Measurements from ENCODE around the gene TTI1.

TTI1 gene

DNA sequence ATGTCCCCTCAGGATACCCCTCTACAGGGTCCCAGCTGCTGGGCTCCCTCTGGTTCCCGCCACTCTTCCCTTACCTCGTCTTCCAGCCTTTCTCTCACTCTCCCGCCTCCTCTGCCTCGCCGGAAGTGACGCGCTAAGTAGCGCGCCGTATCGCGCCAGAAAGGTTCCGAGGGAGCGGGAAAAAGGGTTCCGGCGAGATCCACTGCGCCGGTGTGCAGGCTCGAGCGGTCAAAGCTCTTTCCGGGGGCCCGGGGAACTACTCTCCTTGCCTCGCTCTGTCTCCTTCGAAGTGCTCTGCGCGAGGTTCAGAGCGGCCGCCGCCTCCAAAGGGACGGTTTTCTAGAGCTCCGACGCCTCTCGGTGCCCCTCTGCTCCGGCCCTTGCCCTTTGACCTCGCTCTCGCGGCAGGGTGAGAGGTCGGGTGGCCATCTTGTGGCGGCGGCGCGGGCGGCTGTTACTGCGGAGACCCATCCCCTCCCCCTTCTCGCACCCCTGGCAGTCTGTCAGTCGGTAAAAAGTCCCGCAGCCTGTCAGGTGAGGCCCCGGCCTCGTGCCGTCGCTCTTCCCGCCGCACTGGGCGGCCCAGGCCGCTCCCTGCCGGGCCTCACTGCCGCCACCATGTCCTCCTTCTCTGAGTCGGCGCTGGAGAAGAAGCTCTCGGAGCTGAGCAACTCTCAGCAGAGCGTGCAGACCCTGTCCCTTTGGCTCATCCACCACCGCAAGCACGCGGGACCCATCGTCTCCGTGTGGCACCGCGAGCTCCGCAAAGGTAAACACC is at the start of gene TTI1, which contains the start of gene RPRD1B:
Gene TTI1 (minus strand): TSS at position 127 of the 778 bp plus-strand sequence. CDS start 19,640 bp downstream, outside the sequence.
Gene RPRD1B (plus strand): TSS at position 417 of the 778 bp plus-strand sequence. CDS start 202 bp downstream, at position 619.
- DNase-seq = peak; percentile 90

DNA sequence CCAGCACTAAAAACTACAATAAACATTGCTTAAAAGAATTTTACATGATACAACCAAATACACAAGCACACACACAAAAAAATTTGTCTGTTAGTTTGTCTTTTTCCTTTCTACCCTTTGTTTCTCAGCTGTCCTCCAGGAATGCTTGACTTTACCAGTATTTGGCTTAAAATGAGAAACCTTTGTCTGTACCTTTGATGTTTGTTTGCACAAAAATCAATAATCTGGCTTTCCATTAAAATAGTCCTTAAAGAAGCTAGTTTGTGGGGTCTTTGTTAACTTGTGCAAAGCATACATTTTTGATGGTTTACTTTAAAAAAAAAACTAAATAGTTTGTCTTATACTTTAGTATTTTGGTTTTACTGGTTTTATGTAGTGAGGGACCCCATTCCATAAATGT is 49.6 kb upstream of the TTI1 start:
- no peak for DNase-seq

DNA sequence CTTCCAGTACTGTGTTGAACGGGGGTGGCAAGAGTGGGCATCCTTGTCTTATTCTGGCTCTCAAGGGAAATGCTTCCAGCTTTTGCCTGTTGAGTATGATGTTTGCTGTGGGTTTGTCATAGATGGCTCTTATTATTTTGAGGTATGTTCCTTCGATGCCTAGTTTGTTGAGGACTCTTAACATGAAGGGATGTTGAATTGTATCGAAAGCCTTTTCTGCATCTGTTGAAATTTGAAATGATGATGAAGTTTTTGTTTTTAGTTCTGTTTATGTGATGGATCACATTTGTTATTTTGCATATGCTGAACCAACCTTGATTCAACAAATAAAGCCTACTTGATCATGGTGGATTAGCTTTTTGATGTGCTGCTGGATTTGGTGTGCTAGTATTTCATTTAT is 48.3 kb upstream of the TTI1 start:
- DNase-seq = no peak

DNA sequence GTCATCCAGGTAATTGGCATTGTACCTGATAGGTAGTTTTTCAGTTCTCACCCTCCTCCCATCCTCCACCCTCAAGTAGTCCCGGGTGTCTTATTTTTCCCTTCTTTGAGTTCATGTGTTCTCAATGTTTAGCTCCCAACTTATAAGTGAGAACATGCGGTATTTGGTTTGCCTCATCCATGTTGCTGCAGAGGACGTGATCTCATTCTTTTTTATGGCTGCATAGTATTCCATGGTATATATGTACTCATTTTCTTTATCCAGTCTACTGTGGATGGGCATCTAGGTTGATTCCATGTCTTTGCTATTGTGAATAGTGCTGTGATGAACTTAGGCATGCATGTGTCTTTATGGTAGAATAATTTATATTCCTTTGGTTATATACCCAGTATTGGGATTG is 46.1 kb upstream of the TTI1 start:
- DNase-seq = no peak

DNA sequence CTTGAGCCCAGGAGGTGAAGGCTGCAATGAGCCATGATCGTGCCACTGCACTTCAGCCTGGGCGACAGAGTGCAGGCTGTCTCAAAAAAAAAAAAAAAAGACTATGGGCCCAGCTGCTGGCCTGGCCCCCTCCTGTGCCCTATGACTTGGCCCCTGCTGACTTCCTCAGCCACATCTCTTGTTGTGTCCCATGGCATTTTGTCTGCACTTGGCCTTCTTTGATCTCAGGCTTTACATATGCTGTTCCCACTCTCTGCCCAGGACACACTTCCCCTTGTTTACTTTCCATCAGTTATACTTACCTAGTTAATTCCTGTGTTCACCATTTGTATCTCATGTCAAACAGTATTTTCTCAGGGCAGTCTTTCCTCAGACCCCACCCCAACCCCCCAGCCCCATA is 44.8 kb upstream of the TTI1 start:
- no peak for DNase-seq

DNA sequence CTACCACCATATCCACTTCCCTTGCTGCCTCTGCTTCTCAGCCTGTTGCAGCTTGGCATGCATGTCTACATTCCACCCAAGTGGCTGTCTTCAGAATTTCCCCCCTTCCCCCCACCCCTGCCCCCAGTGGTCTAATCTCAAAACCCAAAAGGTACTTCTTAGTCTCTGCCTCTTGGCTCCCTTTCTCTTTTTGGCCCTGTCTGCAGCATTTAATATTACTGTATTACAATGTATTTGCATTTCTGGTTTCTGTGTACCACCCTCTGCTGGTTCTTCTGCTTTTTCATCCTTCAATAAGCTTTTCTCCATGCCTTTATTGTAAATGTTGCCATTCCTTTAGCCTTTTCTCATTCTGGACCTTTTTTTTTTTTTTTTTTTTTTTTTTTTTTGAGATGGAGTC is 43.3 kb upstream of the TTI1 start:
- no peak for DNase-seq

DNA sequence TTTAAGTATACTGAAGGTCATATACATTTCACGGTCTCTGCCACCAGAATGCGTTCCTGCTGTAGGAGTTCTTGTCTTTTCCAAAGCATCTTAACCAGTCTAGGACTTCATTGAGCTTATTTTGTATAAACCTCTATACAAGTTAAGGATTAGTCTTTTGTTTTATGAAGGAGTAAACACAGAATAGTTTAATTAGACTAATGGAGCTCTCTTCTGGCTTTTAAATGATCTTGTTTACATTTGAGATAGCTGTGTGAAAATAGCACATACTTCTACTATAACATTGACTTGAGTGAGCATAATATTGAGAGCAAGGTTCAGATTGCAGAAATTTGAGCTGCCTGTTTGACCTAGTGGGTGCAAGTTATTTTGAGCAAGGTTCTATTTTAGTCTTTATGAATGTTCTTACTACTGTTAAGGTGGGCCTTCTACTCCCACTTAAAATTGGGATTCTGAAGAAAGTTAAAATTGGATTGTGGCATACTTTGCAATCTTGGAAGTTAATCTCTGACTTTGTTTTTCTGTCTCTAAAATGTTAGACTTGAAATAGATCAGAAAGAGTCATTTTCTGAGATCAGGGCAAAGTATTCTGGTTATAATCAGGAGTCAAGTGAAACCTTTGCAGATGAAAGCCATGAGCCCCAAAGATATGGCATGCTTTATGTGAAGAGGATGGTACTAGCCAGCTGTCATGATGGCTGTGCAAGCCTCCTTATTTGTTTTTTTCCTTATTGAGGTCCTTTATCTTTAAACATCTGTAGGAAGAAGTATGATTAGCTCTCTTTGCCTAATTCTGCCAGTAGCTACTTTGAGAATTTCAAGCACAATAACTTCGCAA is 42.1 kb upstream of the TTI1 start:
- DNase-seq = no peak

DNA sequence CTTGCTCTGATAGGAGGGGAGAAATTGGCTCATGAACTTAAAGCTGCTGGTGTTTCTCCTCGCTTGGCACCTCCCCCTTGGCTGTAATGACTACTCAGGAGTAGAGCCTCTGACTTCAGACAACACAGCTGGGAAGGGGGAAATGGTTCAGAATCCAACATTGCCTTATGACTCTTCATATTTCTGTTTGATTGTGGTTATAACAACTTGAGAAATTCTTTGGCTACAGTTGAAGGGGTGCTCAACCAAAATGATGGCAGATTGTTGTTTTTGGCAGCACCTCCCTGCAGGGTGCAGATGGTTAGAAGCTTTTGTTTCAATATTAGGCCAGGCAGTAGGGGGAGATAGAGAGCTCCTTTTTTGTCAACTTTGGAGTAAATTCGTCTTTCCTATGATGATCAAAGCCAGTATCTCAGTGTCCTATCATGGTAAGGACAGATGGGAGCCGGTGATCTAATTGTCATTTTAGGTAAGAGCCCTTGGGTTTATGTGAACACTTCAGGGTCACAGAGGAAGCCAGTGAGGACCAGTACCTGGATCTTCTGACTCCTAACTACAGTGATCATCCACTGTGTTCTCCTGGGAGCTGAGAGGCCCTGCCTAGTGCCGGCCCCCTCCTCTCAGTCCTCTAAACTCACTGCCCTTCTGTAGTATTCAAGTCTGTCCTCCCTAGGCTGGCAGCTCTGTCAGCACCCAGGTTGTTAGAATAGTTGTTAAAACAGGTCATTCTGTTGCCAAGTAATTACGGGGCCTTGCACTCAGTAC is 40.2 kb upstream of the TTI1 start:
- no peak for DNase-seq

DNA sequence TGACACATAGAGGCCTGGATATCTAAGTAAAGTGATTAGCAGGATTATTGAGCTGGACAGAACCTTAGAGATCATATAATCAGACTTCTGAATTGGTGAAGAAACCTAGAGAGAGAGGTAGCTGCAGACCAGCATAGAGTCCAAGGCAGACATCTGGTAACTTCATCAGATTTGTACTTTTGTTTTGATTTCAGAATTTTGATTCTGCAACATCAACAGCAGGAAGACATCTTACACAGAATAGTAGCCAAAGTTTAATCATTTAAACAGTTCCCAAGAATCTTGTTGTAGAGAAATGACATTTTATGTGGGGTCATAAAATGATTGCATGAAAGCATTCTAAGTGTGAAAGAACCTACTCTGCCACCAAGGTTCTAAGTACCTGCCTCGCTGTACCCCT is 39.6 kb upstream of the TTI1 start:
- DNase-seq = no peak

DNA sequence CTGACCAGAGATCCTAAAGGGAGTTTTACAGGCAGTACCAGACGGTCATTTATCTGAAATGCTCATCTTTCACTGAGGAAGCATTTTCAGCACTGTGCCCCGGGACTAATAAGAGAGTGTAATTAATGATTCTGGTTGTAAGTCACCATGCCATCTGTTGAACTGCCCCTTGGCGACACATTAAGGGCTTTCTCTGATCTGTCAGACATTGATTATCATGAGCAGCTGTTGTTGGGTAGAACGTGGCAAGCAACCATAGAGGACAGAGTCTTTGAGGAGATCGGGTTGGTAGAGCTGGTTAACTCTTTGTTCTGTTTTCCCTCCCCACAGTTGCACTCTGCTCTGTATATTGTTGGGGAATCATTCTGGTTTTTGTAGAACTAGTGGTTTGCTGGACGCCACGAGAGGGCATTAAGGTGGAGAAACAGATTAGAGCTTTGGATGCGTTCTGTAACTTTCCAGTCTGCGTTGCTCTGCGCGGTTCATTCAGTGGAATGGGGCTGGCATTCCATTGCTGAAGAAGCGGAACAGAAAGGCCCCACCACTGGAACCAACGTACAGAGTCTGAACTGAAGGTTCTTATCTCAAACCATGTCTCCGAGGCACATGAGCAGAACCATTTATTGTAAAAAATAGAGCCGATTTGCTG is 34.6 kb upstream of the TTI1 start:
- DNase-seq = no peak

DNA sequence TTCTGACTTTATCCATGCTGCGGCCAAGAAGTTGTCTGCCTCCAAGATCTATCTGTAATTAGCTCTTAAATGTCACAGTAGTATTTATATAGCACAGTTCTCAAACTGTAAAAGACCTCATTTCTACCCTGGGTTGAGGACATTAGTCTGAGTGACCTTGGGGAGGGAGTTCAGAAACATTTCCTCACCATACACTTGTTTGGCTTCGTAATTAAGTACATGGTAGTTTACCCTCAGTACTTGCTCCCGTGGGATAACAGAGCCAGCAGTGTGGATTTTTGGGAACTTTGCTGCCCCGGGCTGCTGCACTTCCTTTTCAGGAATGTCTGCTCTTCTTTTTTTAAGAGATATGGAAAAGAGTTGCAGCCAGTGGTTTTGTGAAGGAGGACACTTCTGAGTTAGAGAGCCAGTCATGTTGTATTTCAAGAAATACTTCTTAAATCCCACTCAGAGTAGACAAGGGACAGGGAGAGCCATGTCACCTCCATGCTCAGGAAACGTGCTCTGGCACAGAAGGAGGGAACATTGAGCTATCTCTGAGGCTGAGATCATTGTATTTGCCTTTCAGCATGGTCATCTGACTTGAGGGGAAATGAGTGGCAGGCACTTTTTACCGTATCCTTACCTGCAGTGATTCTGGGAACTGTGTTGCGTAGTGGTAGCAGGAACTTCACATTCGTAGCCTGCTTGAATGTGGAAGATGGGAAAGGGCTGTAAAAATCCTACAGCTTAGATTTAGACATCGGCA is 33.9 kb upstream of the TTI1 start:
- no peak for DNase-seq

DNA sequence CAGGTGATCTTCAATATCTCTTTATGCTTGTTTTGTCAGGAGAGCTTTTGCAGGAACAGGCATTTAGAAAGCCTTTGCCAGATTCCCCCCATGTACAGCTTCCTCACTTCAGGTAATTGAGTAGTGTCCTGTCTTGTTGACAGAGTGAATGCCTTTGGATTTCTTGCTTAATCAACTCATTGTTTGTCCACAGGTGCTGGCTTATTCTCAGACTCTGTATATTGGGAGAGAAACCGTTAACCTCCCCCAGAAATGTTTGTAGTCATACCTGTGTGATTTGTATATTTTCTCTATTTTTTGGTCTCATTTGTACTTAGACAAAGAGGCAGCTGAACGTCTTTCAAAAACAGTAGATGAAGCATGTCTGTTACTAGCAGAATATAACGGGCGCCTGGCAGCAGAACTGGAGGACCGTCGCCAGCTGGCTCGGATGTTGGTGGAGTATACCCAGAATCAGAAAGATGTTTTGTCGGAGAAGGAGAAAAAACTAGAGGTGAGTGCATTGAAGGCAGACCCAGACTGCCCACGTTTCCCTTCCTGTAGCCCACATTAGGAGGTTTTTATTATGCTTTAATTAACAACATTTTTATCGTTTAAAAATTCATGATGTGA is 32.6 kb upstream of the TTI1 start:
- no peak for DNase-seq

DNA sequence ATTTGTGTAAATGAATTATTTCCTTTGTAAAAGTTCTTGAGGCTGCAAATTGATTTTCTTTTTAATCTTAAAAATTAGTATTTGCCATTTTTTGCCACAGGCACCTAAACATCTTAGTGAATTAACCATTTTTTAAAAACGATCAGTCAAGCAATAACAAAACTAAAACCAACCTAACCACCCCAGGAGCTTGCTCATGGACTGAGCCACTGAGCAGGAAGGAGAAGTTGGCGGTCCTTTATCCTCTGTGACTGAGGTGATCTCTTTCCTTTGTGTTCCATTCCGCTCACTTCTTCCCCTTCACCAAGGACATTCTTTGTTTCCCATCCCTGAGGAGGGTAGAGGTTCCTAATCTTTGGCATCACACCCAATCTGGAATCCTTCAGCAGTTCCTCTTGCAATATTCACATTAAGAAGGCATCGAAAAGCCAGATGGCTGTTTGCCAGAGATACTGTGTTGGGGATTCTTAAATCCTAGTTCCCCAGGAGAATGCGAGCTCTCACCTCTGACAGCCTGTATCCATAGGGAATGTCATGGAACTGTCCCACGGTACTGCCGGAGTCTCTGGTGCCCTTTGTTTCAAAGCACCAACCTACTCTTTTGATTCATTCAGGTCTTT is 30.8 kb upstream of the TTI1 start:
- no peak for DNase-seq

DNA sequence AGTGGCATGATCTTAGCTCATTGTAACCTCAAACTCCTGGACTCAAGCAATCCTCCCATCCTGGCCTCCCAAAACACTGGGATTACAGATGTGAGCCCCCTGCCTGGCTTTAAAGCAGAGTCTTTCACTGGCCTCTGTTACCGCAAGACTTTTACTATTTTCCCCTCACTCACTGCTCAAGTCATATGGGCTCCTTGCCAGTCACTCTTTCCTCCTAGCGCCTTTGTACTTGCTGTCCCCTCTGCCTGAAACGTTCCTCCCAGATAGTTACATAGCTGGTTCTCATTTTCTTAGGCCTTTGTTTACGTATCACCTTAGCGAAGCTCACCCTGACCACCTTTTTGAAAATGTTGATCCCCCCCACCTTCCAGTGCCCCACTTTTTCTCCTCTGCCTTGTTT is 29.6 kb upstream of the TTI1 start:
- DNase-seq = no peak

DNA sequence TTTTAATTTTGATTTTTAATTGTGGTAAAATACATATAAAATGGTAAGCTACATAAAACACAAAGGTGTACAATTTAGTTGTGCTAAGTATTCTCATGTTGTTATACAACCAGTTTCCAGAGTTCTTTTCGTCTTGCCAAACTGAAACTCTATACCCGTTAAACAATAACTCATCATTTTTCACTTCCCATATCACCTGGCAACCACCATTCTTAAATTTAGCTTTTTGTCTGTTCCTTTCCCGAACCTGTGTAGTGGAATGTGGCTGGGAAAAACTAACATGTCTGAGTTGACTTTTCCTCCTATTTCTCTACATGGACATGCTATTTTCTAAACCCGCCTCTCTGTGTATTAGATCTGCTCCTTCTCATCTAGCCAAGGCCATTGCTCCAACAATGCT is 27.9 kb upstream of the TTI1 start:
- no peak for DNase-seq

DNA sequence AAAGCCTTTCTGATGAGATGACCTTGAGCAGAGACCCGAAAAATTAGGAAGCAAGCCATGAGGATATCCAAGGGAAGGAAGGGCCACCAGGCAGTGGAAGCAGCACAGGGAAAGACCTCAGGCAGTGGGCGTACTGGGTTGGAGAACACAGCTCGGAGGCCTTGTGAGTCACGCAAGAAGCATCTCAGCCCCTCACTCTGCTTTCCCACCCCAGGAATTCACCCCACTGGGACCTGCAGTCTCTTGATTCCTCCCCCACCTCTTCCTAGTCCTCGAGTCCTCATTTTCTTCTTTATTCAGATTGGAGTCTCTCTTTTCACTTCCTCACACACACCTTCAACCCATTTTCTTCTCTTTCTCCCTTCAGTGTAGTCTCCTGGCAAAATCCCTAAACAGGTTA is 27.3 kb upstream of the TTI1 start:
- DNase-seq = no peak

DNA sequence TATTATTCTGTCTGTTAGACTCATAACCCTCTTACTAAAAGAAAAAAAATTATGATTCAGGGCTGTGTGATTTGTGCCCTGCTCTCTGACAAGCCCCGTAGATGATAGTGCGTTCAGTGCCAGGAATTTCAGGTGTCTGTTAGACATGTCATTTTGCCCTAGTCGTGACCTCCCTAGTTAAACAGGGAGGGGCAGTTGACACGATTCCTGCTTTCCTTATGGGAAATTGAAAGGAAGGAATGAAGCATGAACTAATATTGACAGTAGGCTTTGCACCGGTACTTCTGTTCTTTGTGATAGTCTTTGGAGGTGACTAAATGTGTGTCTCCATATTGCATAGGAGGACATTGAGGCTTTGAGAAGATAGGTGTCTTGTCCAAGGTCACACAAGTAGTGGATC is 26.6 kb upstream of the TTI1 start:
- DNase-seq = no peak

DNA sequence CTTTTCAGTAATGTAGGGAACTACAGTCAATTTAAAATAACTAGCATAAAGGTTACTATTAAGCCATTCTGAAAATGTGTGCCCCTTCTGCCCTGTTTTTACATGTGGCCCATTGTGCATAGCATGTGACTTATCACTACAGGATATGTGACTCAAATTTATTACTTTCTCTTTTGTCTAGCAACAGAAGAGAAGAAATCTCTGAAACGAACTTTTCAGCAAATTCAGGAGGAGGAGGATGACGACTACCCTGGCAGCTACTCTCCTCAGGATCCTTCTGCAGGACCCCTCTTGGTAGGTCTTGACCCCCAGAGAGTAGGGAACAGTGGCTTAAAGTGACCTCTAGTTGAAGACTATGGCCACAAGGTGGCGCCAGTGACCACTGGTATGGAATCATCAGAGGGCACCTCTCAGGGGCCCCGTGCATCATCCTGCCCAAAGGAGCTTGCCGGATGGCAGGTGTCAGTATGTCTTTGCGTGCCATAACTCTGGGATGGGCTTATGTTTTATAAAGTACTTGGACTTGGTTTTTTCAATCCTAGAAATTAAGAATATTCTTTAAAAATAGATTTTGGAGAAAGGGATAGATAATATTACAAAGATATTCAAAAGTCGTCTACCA is 24.2 kb upstream of the TTI1 start:
- DNase-seq = peak; percentile 77

DNA sequence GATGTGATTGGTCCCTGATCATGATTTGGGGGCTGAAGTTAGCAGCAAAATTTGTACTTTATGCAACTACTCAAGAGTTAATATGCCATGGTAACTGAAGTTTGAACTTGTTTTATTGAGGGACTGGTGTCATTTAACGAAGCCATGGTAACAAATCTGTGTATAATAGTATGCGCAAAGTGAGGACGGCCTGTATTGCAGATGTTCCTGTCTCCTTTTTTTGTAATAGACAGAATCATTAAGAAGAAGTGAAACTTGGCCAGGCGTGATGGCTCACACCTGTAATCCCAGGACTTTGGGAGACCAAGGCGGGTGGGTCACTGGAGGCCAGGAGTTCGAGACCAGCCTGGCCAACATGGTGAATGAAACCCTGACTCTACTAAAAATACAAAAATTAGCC is 22.6 kb upstream of the TTI1 start:
- no peak for DNase-seq

DNA sequence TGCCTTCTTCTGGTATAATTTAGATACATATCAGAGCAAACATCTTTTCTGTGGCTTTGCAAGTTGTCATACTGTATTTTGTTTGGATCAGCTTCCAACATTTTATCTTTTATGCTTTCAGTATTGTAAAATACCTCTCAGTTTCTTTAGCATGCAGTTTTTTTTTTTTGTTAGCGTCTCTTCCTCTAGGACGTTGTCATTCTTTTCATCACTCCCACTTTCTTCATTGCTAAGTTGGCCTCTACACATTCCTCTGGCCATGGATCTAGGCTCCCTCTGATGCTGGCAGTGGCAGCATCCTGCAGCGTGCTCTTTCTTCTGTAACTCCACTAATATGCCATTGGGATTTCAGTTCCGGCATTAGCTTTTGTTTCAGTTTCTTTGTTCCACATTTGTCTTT is 22.0 kb upstream of the TTI1 start:
- DNase-seq = no peak

DNA sequence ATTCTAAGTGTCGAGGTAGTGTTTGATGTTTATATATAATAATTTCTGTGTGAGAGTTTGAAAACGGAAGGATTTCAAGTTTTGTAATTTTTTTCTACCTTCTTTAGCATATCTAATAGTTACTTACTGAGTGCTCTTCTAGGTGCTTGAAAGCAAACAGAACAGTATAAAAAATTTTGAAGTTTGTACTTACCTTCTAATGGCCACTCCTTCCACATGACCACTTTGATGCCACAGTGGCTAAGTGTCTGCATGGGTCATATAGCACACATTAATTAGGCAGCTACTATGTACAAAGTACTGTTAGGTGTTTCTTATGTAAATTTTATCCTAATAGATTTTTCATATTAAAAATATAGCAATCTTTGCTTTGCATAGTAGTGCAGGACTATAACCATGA is 21.4 kb upstream of the TTI1 start:
- DNase-seq = no peak
